Muscle layer of colon (tissue), 2 donors: ENCODE measurements around the gene ZNF786.
"Not testable (repeated sequence)": the region's sequence is repeated elsewhere in the genome, so short reads cannot be mapped to it uniquely, and the experiment has no call there.

ENCODE experiments used
- H3K27ac ChIP-seq: one replicate; pipeline ENCODE4 v1.7.0; 2013; ENCODE audit warnings: low read depth, mild to moderate bottlenecking, low read length, moderate library complexity
- H3K27me3 ChIP-seq, 2 donors: one replicate each; pipeline ENCODE4 v1.7.0; 2013; ENCODE audit warnings: low read length in 2 of 2, mild to moderate bottlenecking in 2 of 2; ENCODE audit not compliant: insufficient read depth in 2 of 2, control insufficient read depth in 1 of 2
- H3K36me3 ChIP-seq: one replicate; pipeline ENCODE4 v1.7.0; 2013; ENCODE audit warnings: mild to moderate bottlenecking, low read length; ENCODE audit not compliant: insufficient read depth
- H3K4me1 ChIP-seq: one replicate; pipeline ENCODE4 v1.7.0; 2013; ENCODE audit warnings: mild to moderate bottlenecking, low read length; ENCODE audit not compliant: insufficient read depth
- H3K4me3 ChIP-seq, 2 donors: one replicate each; pipeline ENCODE4 v1.7.0; 2013; ENCODE audit warnings: low read length in 2 of 2, low read depth in 1 of 2, mild to moderate bottlenecking in 1 of 2, moderate library complexity in 1 of 2
- H3K9ac ChIP-seq: one replicate; pipeline ENCODE4 v1.7.0; 2013; ENCODE audit warnings: low read length
- H3K9me3 ChIP-seq: one replicate; pipeline ENCODE4 v1.7.0; 2013; ENCODE audit warnings: mild to moderate bottlenecking, low read length
- donor health status: abdominal sarcoma.
- donor health status: Adenocarcinoma of cecum.

ZNF786 gene

DNA sequence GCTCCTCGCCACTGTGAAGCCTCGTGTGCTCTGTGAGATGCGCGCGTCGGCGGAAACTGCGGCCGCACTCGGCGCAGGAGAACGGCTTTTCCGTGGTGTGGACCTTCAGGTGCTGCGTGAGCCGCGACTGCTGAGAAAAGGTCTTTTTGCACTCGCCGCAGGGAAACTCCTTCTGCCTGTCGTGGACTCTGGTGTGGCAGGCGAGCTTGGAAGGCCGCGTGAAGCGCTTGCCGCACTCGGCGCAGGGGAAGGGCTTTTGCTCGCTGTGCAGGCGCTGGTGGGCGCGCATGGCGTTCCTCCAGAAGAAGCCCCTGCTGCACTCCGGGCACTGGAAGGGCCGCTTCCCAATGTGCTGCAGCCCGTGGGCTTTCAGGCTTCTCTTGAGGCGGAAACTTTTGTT is 13.7 kb upstream of the ZNF786 start:
- Histone ChIP-seq H3K9me3 (no peaks in the 10 kb centered on the region), H3K27ac (no peak overlapping the region), H3K36me3 (no peaks in the 10 kb centered on the region), H3K27me3 (no peaks in the 10 kb centered on the region), H3K4me3 (no peak overlapping the region), H3K4me1 (no peaks in the 10 kb centered on the region), H3K9ac (no peak overlapping the region)

DNA sequence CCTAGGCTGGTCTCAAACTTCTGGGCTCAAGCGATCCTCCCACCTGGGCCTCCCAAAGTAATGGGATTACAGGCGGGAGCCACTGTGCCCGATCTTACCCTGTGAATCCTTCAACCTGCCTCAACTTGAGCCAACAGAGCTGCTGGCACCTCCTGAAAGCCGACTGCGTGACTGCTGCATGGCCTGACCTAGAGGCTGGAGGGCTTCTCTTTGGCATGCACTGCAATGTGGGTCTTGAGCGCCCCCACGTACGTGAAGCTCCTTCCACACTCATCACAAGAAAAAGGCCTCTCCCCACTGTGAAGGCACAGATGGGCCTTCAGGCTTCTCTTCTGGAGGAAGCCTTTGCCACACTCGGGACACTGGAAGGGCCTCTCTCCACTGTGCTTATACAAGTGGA is 12.9 kb upstream of the ZNF786 start:
- no peaks in the 10 kb centered on the region for H3K36me3 ChIP-seq
- no peaks in the 10 kb centered on the region for H3K27me3 ChIP-seq
- H3K27ac ChIP-seq = no peak overlapping the region
- no peaks in the 10 kb centered on the region for H3K4me1 ChIP-seq
- H3K4me3 ChIP-seq = no peak overlapping the region
- H3K9ac ChIP-seq = no peak overlapping the region
- H3K9me3 ChIP-seq = no peaks in the 10 kb centered on the region

DNA sequence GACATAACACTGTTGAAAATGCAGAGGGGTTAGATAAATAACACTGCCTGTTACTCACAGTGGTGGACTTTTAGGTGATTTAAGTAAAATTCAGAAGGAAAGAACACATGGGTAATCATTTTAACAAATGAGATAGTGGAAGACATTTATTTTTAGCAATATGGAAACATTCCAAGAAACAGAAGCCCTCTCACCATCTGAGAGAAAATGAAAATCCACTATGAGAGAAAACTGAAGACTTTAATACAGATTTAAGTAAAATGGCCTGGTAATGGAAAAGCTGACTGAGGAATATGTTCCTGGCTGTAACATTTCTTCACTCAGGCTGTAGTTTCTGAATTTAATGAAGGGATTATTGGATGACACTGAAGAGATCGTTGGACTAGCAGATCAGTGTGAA is 12.1 kb upstream of the ZNF786 start:
- H3K4me3 ChIP-seq = no peak overlapping the region
- no peaks in the 10 kb centered on the region for H3K36me3 ChIP-seq
- H3K27ac ChIP-seq = no peak overlapping the region
- H3K9ac ChIP-seq = no peak overlapping the region
- H3K27me3 ChIP-seq = no peaks in the 10 kb centered on the region
- no peaks in the 10 kb centered on the region for H3K9me3 ChIP-seq
- no peaks in the 10 kb centered on the region for H3K4me1 ChIP-seq

DNA sequence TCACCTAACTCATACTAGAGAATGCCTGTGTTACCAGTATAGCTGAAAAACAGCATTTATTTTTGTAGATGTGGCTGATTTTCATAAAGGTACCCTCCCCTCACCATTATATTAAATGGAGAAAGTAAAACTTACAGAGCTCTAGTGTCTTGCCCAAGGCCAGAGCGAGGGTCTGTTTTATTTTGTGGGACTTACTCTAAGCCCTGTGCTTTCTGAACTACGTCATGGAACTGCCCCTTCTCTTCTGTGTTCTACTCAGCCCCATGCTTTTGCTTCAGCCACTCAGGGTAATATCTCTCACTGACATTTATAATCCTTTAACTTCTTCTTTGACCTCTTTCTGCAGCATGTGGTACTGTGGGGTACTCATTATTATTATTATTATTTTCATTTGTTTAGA is 10.3 kb upstream of the ZNF786 start:
- no peaks in the 10 kb centered on the region for H3K27me3 ChIP-seq
- H3K36me3 ChIP-seq = no peaks in the 10 kb centered on the region
- H3K9me3 ChIP-seq = no peaks in the 10 kb centered on the region
- H3K9ac ChIP-seq = no peak overlapping the region
- no peak overlapping the region for H3K4me3 ChIP-seq
- no peak overlapping the region for H3K27ac ChIP-seq
- H3K4me1 ChIP-seq = no peaks in the 10 kb centered on the region

DNA sequence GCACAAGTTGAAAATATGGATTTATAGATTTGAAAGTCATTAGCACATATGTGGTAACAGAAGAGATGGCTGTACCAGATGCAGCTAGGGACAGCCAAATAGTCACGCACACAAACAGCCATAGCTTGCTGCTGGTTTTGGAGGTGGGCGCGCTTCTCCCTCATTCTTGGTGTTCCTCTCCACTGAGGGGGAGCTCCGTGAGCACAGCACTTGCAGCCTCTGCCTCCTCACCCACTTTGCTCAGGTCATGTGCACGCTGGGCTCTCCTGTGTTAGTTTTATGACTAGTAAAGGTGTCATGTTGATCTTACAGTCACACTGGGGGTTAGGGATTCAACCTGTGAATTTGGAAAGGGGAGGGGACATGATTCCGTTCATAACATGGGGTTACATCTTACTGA is 8.5 kb upstream of the ZNF786 start:
- no peaks in the 10 kb centered on the region for H3K4me1 ChIP-seq
- no peaks in the 10 kb centered on the region for H3K36me3 ChIP-seq
- H3K9ac ChIP-seq = no peak overlapping the region
- no peak overlapping the region for H3K27ac ChIP-seq
- H3K27me3 ChIP-seq = no peaks in the 10 kb centered on the region
- no peaks in the 10 kb centered on the region for H3K9me3 ChIP-seq
- H3K4me3 ChIP-seq = no peak overlapping the region

DNA sequence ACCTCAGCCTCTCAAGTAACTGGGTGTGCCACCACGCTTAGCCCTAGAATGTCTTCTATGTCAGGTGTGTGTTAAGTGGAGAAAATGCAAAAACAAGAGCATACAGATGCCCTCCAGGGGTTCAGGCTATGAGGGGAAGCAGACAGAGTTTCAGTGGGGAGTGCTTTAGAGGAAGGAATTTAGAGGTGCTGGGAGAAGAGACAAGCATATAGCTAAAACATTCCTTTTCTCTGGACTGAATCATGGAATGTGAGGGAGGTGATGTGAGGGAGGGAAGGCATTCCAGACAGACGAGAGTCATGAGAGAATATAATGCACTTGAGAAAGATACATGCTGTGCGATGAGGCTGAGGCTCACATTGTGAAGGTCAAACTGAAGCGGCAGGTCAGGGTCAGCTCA is 6.6 kb upstream of the ZNF786 start:
- no peak overlapping the region for H3K4me3 ChIP-seq
- no peak overlapping the region for H3K9ac ChIP-seq
- no peaks in the 10 kb centered on the region for H3K27me3 ChIP-seq
- no peaks in the 10 kb centered on the region for H3K4me1 ChIP-seq
- no peaks in the 10 kb centered on the region for H3K9me3 ChIP-seq
- H3K36me3 ChIP-seq = no peaks in the 10 kb centered on the region
- H3K27ac ChIP-seq = no peak overlapping the region

DNA sequence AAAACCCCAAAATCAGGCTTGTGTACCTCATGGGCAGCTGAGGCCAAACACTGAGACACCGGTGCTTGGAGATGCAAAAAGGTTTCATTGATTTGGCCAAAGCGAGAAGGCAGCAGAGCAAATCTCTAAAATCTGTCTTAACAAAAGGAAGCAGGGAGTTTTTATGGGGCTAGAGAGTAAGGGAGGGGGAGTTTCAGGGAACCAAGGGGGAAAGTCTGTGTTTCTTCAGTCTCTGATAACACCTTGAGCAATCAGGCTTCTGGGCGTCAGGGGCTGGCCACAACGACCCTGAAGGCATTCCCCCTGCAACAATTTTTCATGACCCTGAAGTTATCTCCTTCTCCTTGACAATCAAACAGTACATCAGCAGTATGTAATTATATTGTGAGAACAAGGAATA is 2.7 kb upstream of the ZNF786 start:
- no peak overlapping the region for H3K4me3 ChIP-seq
- no peak overlapping the region for H3K27ac ChIP-seq
- H3K9ac ChIP-seq = no peak overlapping the region

DNA sequence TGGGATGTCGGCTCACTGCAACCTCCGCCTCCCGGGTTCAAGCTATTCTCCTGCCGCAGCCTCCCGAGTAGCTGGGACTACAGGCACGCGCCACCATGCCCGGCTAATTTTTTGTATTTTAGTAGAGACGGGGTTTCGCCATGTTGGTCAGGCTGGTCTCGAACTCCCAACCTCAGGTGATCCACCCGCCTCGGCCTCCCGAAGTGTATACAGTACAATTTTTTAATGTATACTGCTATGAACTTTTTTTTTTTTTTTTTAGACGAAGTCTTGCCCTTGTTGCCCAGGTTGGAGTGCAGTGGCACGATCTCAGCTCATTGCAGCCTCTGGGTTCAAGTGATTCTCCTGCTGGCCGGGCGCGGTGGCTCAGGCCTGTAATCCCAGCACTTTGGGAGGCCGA is 1.7 kb upstream of the ZNF786 start:
- not testable (repeated sequence) for H3K4me1 ChIP-seq, H3K9ac ChIP-seq, H3K9me3 ChIP-seq, H3K27ac ChIP-seq, H3K4me3 ChIP-seq, H3K27me3 ChIP-seq, H3K36me3 ChIP-seq

More for the DNA sequence above, 2.7 kb upstream of the ZNF786 start:
- Histone ChIP-seq H3K27me3 (no peaks in the 10 kb centered on the region), H3K9me3 (no peaks in the 10 kb centered on the region), H3K36me3 (no peaks in the 10 kb centered on the region), H3K4me1 (no peaks in the 10 kb centered on the region)

DNA sequence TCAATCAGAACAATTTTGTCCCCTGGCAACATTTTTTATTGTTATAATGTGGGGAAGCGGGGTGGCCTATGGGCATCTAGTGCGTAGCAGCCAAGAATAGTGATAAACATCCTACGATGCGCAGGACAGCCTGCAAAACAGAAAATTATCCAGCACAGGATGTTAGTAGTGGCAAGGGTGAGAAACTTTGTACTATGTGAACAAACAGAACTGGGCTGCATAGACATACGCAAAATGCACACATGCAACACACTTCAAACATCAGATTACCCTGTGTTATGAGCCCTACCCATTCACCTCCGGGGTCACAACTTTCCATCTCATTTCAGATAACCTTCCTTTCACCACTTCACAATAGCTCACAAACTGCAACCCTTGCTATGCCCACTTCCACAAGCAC is 3.1 kb downstream of the ZNF786 start:
- H3K4me1 ChIP-seq = no peaks in the 10 kb centered on the region
- no peaks in the 10 kb centered on the region for H3K27me3 ChIP-seq
- no peaks in the 10 kb centered on the region for H3K9me3 ChIP-seq
- no peak overlapping the region for H3K9ac ChIP-seq
- H3K36me3 ChIP-seq = no peaks in the 10 kb centered on the region
- no peak overlapping the region for H3K4me3 ChIP-seq
- no peak overlapping the region for H3K27ac ChIP-seq

DNA sequence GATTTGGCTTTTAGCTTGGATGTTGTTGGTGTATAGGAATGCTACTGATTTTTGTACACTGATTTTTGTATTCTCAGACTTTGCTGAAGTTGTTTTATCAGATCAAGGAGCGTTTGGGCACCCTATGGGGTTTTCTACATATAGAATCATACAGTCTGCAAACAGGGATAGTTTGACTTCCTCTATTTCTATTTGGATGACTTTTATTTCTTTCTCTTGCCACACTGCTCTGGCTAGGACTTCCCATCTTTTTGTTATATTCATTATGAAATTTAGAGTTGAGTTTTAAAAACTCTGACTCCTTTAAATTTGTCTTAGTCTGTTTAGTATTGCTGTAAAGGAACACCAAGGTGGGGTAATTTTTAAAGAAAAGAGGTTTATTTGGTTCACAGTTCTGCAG is 4.7 kb downstream of the ZNF786 start:
- Histone ChIP-seq H3K9ac (no peak overlapping the region), H3K9me3 (no peaks in the 10 kb centered on the region), H3K27ac (no peak overlapping the region), H3K27me3 (no peaks in the 10 kb centered on the region), H3K4me3 (no peak overlapping the region), H3K4me1 (no peaks in the 10 kb centered on the region), H3K36me3 (no peaks in the 10 kb centered on the region)

DNA sequence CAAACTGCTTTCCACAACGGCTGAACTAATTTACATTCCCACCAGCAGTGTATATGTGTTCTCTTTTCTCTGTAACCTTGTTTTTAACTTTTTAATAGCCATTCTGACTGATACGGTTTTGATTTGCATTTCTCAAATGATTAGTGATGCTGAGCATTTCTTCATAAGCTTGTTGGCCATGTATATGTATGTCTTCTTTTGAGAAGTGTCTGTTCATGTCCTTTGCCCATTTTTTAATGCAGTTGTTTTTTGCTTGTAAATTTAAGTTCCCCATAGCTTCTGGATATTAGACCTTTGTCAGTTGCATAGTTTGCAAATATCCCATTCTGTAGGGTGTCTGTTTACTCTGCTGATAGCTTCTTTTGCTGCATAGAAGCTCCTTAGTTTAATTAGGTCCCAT is 6.1 kb downstream of the ZNF786 start:
- Histone ChIP-seq H3K4me3 (no peak overlapping the region), H3K9me3 (no peaks in the 10 kb centered on the region), H3K9ac (no peak overlapping the region), H3K36me3 (no peaks in the 10 kb centered on the region), H3K4me1 (no peaks in the 10 kb centered on the region), H3K27me3 (no peaks in the 10 kb centered on the region), H3K27ac (no peak overlapping the region)

DNA sequence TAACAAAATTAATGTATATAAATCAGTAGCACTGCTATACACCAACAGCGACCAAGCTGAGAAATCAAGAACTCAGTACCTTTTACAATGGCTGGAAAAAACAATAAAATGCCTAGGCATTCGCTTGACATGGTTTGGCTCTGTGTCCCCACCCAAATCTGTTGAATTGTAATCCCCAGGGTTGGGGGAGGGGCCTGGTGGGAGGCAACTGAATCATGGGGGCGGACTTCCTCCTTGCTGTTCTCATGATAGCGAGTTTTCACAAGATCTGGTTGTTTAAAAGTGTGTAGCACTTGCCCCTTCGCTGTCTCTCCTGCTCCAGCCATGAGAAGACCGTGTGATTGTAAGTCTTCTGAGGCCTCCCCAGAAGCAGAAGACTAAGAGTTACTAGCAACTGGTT is 8.6 kb downstream of the ZNF786 start:
- Histone ChIP-seq H3K9ac (no peak overlapping the region), H3K4me3 (no peak overlapping the region), H3K27me3 (no peaks in the 10 kb centered on the region), H3K27ac (no peak overlapping the region), H3K4me1 (no peaks in the 10 kb centered on the region), H3K36me3 (no peaks in the 10 kb centered on the region), H3K9me3 (no peaks in the 10 kb centered on the region)
